Transverse colon (tissue), 4 donors: ENCODE measurements around the gene YDJC.

ENCODE experiments used
- POLR2A ChIP-seq: fragments of 450-650 bp; IDR thresholded peaks from one replicate; pipeline ENCODE4 v1.6.1; 2016; ENCODE audit warnings: antibody characterized with exemption, mild to moderate bottlenecking, moderate library complexity
- POLR2AphosphoS5 ChIP-seq, 3 donors: sonication (generic); formaldehyde crosslinking; IDR thresholded peaks; one replicate each; pipeline ENCODE4 v1.6.1; 2016; ENCODE audit warnings: antibody characterized with exemption in 3 of 3
- TF ChIP-seq, protein P1 (sequence below), 5 experiments: fragments of 200-600 bp in 3 of 5; fragments of 450-650 bp in 2 of 5; sonication (generic) in 3 of 5; IDR thresholded peaks; 1 replicate in 2 of 5; 2 replicates in 3 of 5; pipeline ENCODE4 v1.5.1; 2016 to 2017; ENCODE audit warnings: antibody characterized with exemption in 5 of 5, inconsistent platforms in 3 of 5, mild to moderate bottlenecking in 2 of 5, moderate library complexity in 1 of 5

DNA sequence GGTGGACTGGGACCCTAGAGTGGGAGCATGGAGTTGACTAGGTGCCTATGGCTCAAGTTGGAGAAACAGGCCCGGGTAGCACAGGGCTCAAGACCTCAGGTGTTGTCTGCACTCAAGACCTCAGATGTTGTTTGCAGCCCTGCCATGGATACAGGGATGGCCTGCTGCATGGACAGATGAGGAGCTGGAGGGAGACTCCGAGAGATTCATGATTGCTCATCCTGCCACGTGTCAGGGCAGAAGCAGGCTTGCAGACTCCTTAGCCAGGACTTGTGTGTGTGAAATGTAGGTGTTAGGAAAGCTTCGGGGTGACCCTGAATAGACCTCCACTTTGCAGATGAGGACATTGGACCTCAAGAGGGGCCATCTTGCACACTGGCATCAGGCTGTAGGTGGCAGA lies 3.7 kb upstream of the YDJC start:
- no peak for TF ChIP-seq POLR2A
- TF ChIP-seq, protein P1, sequence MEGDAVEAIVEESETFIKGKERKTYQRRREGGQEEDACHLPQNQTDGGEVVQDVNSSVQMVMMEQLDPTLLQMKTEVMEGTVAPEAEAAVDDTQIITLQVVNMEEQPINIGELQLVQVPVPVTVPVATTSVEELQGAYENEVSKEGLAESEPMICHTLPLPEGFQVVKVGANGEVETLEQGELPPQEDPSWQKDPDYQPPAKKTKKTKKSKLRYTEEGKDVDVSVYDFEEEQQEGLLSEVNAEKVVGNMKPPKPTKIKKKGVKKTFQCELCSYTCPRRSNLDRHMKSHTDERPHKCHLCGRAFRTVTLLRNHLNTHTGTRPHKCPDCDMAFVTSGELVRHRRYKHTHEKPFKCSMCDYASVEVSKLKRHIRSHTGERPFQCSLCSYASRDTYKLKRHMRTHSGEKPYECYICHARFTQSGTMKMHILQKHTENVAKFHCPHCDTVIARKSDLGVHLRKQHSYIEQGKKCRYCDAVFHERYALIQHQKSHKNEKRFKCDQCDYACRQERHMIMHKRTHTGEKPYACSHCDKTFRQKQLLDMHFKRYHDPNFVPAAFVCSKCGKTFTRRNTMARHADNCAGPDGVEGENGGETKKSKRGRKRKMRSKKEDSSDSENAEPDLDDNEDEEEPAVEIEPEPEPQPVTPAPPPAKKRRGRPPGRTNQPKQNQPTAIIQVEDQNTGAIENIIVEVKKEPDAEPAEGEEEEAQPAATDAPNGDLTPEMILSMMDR (IDR thresholded peaks at IDR 0.05), result no peak
- TF ChIP-seq POLR2AphosphoS5 (IDR thresholded peaks at IDR 0.05), result no peak
